ENCODE data around the gene ACKR2. TPM values are rescaled to one million over a fixed set of nuclear protein-coding genes. Genes with fewer than 3 reads are reported as not detected.
A peak's percentile ranks its signal among the peaks of the same experiment; 100 is the strongest.

The ACKR2 gene
- total and polyA plus RNA-seq, 2 of the 13 experiments (the other 11 are each of a cell fraction or from before 2014, with no cell fraction given): 1.1 to 1.9 TPM

GRCh38 chr3:42822828-42823227, 13.6 kb downstream of the ACKR2 start (continued):
- no peak for TF ChIP-seq UBTF (CRISPR knock-in tag; IDR thresholded peaks at IDR 0.05)
- no peak for TF ChIP-seq LCORL (IDR thresholded peaks at IDR 0.05)
- peak; percentile 43; the same call in 1 of the 2 replicates for TF ChIP-seq LCORL (CRISPR knock-in tag; IDR thresholded peaks at IDR 0.05)
- TF ChIP-seq ARID3A (IDR thresholded peaks at IDR 0.05; ENCODE audit: low read depth, low read length): peak; percentile 57; the same call in 1 of the 2 replicates
- TF ChIP-seq NFKBIZ (CRISPR knock-in tag; IDR thresholded peaks at IDR 0.05): 0 out of 2 replicates have a peak, but pooled peaks have one; percentile 6
- TF ChIP-seq GATAD1 (CRISPR knock-in tag; IDR thresholded peaks at IDR 0.05): 0 out of 2 replicates have a peak, but pooled peaks have one; percentile 16
- TF ChIP-seq ETV5 (CRISPR knock-in tag; IDR thresholded peaks at IDR 0.05; ENCODE audit: borderline replicate concordance): no peak
- no peak for TF ChIP-seq SMARCC2 (IDR thresholded peaks at IDR 0.05)
- TF ChIP-seq PBX2 (CRISPR knock-in tag; IDR thresholded peaks at IDR 0.05): 0 out of 2 replicates have a peak, but pooled peaks have one; percentile 15
- peak; percentile 54; the same call in 1 of the 2 replicates for TF ChIP-seq ZMYM4 (CRISPR knock-in tag; IDR thresholded peaks at IDR 0.05)
- TF ChIP-seq ZNF30 (CRISPR knock-in tag; IDR thresholded peaks at IDR 0.05): no peak
- no peak for TF ChIP-seq HNRNPUL1 (IDR thresholded peaks at IDR 0.05; ENCODE audit: low read depth, low read length)
- TF ChIP-seq RFXANK (CRISPR knock-in tag; IDR thresholded peaks at IDR 0.05): no peak
- no peak for TF ChIP-seq ZNF296 (CRISPR knock-in tag; conservative IDR thresholded peaks at IDR 0.05)
- TF ChIP-seq ZNF326 (CRISPR knock-in tag; IDR thresholded peaks at IDR 0.05; ENCODE audit: borderline replicate concordance): no peak
